RWPE2 (cell line): ENCODE data around the gene METAP1D.

Experiments
- ATAC-seq: fragments of 200-7000 bp; cut with Tn5 transposase; 3 replicates; pipeline ENCODE4 v1.9.1; 2021; ENCODE audit warnings: low read depth
- DNase-seq: peaks from one replicate; pipeline ENCODE4 v3.0.0-alpha.2; 2020; ENCODE audit warnings: low spot score
- H3K27ac ChIP-seq: fragments of 450-650 bp; 2 replicates; pipeline ENCODE4 v1.5.1; 2017; ENCODE audit warnings: mild to moderate bottlenecking; ENCODE audit not compliant: poor library complexity, severe bottlenecking
- H3K27me3 ChIP-seq: fragments of 250-450 bp; sonication (Bioruptor Pico); 2 replicates; pipeline ENCODE4 v1.5.1; 2021; ENCODE audit warnings: mild to moderate bottlenecking, moderate library complexity; ENCODE audit not compliant: insufficient read depth, poor library complexity, severe bottlenecking
- H3K36me3 ChIP-seq: fragments of 250-450 bp; sonication (Bioruptor Pico); 2 replicates; pipeline ENCODE4 v1.5.1; 2020; ENCODE audit warnings: low read depth, mild to moderate bottlenecking, moderate library complexity
- H3K4me1 ChIP-seq: fragments of 250-450 bp; sonication (Bioruptor Pico); 2 replicates; pipeline ENCODE4 v1.5.1; 2021; ENCODE audit warnings: mild to moderate bottlenecking, moderate library complexity; ENCODE audit not compliant: insufficient read depth, poor library complexity, severe bottlenecking
- H3K4me3 ChIP-seq: fragments of 250-450 bp; sonication (Bioruptor Pico); 2 replicates; pipeline ENCODE4 v1.5.1; 2021; ENCODE audit warnings: mild to moderate bottlenecking, moderate library complexity; ENCODE audit not compliant: severe bottlenecking
- H3K9me3 ChIP-seq: fragments of 250-450 bp; sonication (Bioruptor Pico); 2 replicates; pipeline ENCODE4 v1.5.1; 2021; ENCODE audit warnings: mild to moderate bottlenecking, moderate library complexity; ENCODE audit not compliant: severe bottlenecking
- TF ChIP-seq, protein P1 (sequence below): fragments of 450-650 bp; IDR thresholded peaks from one replicate; pipeline ENCODE4 v1.5.1; 2017; ENCODE audit warnings: mild to moderate bottlenecking, moderate library complexity; ENCODE audit not compliant: poor library complexity, severe bottlenecking

The METAP1D gene

GRCh38 chr2:172105471-172106107, 105.8 kb downstream of the METAP1D start:
- no peak overlapping the region for H3K4me3 ChIP-seq
- TF ChIP-seq, protein P1, sequence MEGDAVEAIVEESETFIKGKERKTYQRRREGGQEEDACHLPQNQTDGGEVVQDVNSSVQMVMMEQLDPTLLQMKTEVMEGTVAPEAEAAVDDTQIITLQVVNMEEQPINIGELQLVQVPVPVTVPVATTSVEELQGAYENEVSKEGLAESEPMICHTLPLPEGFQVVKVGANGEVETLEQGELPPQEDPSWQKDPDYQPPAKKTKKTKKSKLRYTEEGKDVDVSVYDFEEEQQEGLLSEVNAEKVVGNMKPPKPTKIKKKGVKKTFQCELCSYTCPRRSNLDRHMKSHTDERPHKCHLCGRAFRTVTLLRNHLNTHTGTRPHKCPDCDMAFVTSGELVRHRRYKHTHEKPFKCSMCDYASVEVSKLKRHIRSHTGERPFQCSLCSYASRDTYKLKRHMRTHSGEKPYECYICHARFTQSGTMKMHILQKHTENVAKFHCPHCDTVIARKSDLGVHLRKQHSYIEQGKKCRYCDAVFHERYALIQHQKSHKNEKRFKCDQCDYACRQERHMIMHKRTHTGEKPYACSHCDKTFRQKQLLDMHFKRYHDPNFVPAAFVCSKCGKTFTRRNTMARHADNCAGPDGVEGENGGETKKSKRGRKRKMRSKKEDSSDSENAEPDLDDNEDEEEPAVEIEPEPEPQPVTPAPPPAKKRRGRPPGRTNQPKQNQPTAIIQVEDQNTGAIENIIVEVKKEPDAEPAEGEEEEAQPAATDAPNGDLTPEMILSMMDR: no peak
- H3K9me3 ChIP-seq: no peaks in the 10 kb centered on the region
- no peaks in the 10 kb centered on the region for H3K36me3 ChIP-seq
- H3K27ac ChIP-seq: no peak overlapping the region
- no peaks in the 10 kb centered on the region for H3K27me3 ChIP-seq
- DNase-seq (no peak), ATAC-seq (no peak)
- H3K4me1 ChIP-seq: peaks cover 4% of the 10 kb centered on the region

GRCh38 chr2:172106108-172106961, 106.6 kb downstream of the METAP1D start:
- Histone ChIP-seq H3K36me3 (no peaks in the 10 kb centered on the region), H3K9me3 (no peaks in the 10 kb centered on the region), H3K4me3 (peak overlapping the region; percentile 28), H3K27ac (no peak overlapping the region), H3K4me1 (peaks cover 4% of the 10 kb centered on the region), H3K27me3 (no peaks in the 10 kb centered on the region)
- TF ChIP-seq, protein P1: peak; percentile 56
- ATAC-seq: peak; percentile 13; the same call in 1 of the 3 replicates
- no peak for DNase-seq

- DNase-seq (no peak), ATAC-seq (no peak)
- no peak overlapping the region for H3K27ac ChIP-seq
- no peaks in the 10 kb centered on the region for H3K36me3 ChIP-seq
- no peaks in the 10 kb centered on the region for H3K9me3 ChIP-seq
- no peaks in the 10 kb centered on the region for H3K27me3 ChIP-seq
- TF ChIP-seq, protein P1: no peak
- H3K4me3 ChIP-seq: no peak overlapping the region
- peaks cover 4% of the 10 kb centered on the region for H3K4me1 ChIP-seq
Observed at GRCh38 chr2:172107690-172108586, 108.2 kb downstream of the METAP1D start.

DNA sequence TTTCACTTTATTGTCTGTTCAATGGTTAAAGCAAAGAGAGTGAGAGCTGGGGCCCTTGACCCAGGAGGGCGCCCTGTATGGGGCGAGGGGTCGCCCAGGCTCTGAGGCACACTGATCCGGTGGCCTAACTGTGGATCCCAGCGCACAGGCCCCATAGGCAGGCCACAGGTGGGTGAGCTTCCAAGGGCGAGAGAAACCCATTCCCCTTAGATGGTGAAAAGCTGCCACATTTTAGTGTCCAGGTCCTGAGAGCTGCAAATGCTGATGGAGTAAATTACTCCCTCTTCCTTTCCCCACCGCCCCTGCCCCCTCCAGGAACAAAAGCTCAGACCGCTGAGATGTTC, 108.8 kb downstream of the METAP1D start:
- no peak for DNase-seq
- Histone ChIP-seq H3K4me1 (peaks cover 1% of the 10 kb centered on the region), H3K27me3 (no peaks in the 10 kb centered on the region), H3K4me3 (no peak overlapping the region), H3K27ac (no peak overlapping the region), H3K9me3 (no peaks in the 10 kb centered on the region), H3K36me3 (no peaks in the 10 kb centered on the region)
- TF ChIP-seq, protein P1: no peak
- ATAC-seq: no peak
